Nephron (organoid): ENCODE results near the gene ZMYND8.

Experiments
- H3K27ac Mint-ChIP-seq, 3 experiments: 2 replicates each; pipeline ENCODE4 v1.8.0; 2020; ENCODE audit warnings: mixed read lengths in 3 of 3, mild to moderate bottlenecking in 2 of 3, moderate library complexity in 1 of 3
- H3K27me3 Mint-ChIP-seq: 2 replicates; pipeline ENCODE4 v1.8.0; 2021; ENCODE audit warnings: low read depth, mild to moderate bottlenecking, moderate library complexity, mixed read lengths
- H3K36me3 Mint-ChIP-seq: 2 replicates; pipeline ENCODE4 v1.8.0; 2020; ENCODE audit warnings: low read depth, mixed read lengths
- H3K4me1 Mint-ChIP-seq: 2 replicates; pipeline ENCODE4 v1.8.0; 2020; ENCODE audit warnings: mixed read lengths
- H3K4me3 Mint-ChIP-seq, 3 experiments: 2 replicates each; pipeline ENCODE4 v1.8.0; 2020; ENCODE audit warnings: mild to moderate bottlenecking in 3 of 3, mixed read lengths in 3 of 3, moderate library complexity in 2 of 3
- H3K9me3 Mint-ChIP-seq: 2 replicates; pipeline ENCODE4 v1.8.0; 2020; ENCODE audit warnings: mixed read lengths
- TF ChIP-seq, protein P1 (sequence below), 3 experiments: fragments of 200-600 bp; sonication (generic); IDR thresholded peaks; one replicate each; pipeline ENCODE4 v1.5.0; 2021; ENCODE audit warnings: antibody characterized with exemption in 3 of 3; ENCODE audit not compliant: unreplicated experiment in 3 of 3

Gene ZMYND8

DNA sequence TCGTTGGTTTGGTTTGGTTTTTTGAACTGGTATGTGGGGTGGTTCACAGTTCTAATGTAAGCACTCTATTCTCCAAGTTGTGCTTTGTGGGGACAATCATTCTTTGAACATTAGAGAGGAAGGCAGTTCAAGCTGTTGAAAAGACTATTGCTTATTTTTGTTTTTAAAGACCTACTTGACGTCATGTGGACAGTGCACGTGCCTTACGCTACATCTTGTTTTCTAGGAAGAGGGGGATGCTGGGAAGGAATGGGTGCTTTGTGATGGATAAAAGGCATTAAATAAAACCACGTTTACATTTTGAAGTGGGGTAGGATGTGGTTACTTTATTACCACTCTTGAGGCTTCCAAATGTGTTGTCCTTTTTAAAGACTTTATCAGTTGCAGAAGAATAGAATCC lies 168.0 kb downstream of the ZMYND8 start:
- TF ChIP-seq, protein P1, sequence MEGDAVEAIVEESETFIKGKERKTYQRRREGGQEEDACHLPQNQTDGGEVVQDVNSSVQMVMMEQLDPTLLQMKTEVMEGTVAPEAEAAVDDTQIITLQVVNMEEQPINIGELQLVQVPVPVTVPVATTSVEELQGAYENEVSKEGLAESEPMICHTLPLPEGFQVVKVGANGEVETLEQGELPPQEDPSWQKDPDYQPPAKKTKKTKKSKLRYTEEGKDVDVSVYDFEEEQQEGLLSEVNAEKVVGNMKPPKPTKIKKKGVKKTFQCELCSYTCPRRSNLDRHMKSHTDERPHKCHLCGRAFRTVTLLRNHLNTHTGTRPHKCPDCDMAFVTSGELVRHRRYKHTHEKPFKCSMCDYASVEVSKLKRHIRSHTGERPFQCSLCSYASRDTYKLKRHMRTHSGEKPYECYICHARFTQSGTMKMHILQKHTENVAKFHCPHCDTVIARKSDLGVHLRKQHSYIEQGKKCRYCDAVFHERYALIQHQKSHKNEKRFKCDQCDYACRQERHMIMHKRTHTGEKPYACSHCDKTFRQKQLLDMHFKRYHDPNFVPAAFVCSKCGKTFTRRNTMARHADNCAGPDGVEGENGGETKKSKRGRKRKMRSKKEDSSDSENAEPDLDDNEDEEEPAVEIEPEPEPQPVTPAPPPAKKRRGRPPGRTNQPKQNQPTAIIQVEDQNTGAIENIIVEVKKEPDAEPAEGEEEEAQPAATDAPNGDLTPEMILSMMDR (IDR thresholded peaks at IDR 0.05; ENCODE audit: unreplicated experiment in 3 of 3) = no peak
- Mint-ChIP-seq H3K9me3 (no peaks in the 10 kb centered on the region), H3K4me1 (no peaks in the 10 kb centered on the region), H3K36me3 (peaks cover 4% of the 10 kb centered on the region), H3K27me3 (no peaks in the 10 kb centered on the region), H3K4me3 (no peak overlapping the region), H3K27ac (no peak overlapping the region)

DNA sequence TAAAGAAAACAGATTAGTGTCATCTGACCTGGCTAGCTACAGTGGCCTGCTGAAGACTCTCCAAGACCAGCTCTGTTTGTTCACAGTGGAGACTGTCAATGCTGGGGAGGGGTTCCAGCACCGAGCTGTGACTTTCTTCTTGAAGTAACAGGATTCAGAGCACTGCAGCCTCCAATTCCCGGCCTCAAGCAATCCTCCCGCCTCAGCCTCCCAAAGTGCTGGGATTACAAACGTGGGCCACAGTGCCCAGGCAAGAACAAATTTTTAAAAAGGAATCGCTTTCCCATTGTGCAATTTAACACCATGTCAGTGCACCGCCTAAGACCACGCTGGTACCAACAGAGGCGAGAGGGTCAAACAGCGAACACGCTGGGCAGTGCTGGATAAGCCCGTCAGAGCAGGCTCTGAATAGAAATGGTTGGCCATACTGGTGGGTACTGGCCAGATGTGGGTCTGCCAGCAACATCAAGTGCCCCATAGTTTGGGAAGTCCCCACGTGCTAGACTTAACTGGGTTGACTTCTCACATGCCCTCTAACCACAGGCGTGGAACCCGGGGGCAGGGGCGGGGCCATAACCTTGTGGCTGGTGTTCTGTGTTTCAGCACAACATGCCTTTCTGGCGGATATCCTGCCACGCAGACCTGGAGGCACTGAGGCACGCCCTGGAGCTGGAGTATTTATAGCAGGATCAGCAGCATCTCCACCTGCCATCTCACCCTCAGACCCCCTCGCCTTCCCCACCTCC lies 168.9 kb downstream of the ZMYND8 start:
- Mint-ChIP-seq H3K27ac (no peak overlapping the region), H3K9me3 (no peaks in the 10 kb centered on the region), H3K27me3 (no peaks in the 10 kb centered on the region), H3K36me3 (peaks cover 4% of the 10 kb centered on the region), H3K4me1 (no peaks in the 10 kb centered on the region), H3K4me3 (no peak overlapping the region)
- TF ChIP-seq, protein P1 (IDR thresholded peaks at IDR 0.05; ENCODE audit: unreplicated experiment in 3 of 3) = no peak

DNA sequence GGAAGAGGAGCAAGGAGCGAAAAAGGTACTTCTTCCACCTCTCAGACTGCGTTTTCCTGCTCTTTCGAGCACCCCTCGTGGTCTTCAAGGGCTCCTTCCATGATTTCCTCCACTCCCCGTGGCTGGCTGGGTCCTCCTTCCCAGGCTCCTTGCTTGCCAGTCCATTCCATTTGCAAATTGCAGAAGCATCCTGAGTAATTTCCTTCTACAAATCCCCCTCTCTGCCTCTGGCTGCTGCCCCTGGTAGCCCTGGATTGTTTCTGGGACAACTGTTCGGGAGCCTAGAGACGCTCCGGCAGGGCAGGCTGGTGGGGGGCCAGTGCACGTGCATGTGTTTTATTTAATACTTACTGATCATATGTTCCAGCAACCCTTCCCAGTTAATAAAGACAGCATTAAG lies 173.1 kb downstream of the ZMYND8 start:
- no peaks in the 10 kb centered on the region for H3K4me1 Mint-ChIP-seq
- peaks cover 5% of the 10 kb centered on the region for H3K36me3 Mint-ChIP-seq
- TF ChIP-seq, protein P1 (IDR thresholded peaks at IDR 0.05; ENCODE audit: unreplicated experiment in 3 of 3) = no peak
- no peak overlapping the region for H3K27ac Mint-ChIP-seq
- H3K27me3 Mint-ChIP-seq = no peaks in the 10 kb centered on the region
- H3K4me3 Mint-ChIP-seq = no peak overlapping the region
- H3K9me3 Mint-ChIP-seq = peaks cover 2% of the 10 kb centered on the region

DNA sequence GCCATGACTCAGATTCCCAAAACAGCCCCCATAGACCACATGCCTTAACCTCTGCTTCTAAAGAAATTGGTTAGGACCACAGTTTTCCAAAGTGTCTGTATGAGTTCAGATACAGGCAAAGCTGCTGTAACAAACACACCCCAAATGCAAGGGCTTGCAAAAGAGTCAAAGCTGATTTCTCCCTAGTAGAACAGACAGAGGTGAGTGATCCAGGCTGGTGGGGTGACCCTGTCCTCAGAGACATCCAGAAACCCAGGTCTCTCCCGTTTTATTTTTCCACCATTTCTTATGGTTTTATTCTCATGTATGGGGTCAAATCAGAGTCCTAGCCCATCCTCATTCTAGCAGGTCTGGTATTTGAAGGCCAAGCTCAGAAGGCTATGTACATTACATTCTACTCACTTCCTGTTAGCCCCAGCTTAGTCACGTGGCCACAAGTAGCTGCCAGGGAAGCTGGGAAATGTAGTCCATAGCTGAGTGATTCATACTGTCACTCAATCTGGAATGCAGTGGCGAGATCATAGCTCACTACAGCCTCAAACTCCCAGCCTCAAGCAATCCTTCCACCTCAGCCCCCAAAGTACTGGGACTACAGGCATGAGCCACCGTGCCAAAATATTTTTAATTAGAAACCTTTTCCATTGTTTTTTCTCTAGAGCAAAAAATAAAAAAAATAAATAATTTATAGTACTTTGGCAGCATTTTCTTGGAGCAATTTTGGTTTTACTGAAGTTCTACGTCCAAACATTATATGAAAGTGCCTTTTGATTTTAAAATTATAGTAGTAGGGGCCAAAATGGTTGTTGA lies 175.2 kb downstream of the ZMYND8 start:
- H3K27ac Mint-ChIP-seq = peak overlapping the region in 1 of 3 experiments; percentile 46
- peaks cover 3% of the 10 kb centered on the region for H3K36me3 Mint-ChIP-seq
- TF ChIP-seq, protein P1 (IDR thresholded peaks at IDR 0.05; ENCODE audit: unreplicated experiment in 3 of 3) = no peak
- peaks cover 2% of the 10 kb centered on the region for H3K9me3 Mint-ChIP-seq
- H3K27me3 Mint-ChIP-seq = no peaks in the 10 kb centered on the region
- H3K4me1 Mint-ChIP-seq = no peaks in the 10 kb centered on the region
- no peak overlapping the region for H3K4me3 Mint-ChIP-seq

DNA sequence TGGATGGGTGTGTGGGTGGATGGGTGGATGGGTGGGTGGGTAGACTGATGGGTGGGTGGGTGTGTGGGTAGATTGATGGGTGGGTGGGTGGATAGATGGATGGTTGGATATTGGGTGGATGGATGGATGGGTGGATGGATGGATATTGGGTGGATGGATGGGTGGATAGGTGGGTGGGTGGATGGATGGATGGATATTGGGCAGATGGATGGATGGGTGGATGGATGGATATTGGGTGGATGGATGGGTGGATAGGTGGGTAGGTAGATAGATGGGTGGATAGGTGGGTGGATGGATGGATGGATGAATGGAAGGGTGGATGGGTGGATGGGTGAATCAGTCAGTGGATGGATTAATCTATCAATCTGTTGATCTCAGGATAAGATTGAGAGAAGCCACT lies 177.2 kb downstream of the ZMYND8 start:
- peaks cover 2% of the 10 kb centered on the region for H3K9me3 Mint-ChIP-seq
- TF ChIP-seq, protein P1 (IDR thresholded peaks at IDR 0.05; ENCODE audit: unreplicated experiment in 3 of 3) = no peak
- no peaks in the 10 kb centered on the region for H3K4me1 Mint-ChIP-seq
- H3K27me3 Mint-ChIP-seq = no peaks in the 10 kb centered on the region
- H3K4me3 Mint-ChIP-seq = no peak overlapping the region
- peaks cover 6% of the 10 kb centered on the region for H3K36me3 Mint-ChIP-seq
- H3K27ac Mint-ChIP-seq = no peak overlapping the region
